Astrocyte (in vitro differentiated cells and primary cell): Measurements from ENCODE around the gene CCDC86. TPM values are rescaled to one million over a fixed set of nuclear protein-coding genes. Genes with fewer than 3 reads are reported as not detected.

Experiments
- DNase-seq: peaks from one replicate; pipeline ENCODE4 v3.0.0-alpha.2; 2010; ENCODE audit warnings: low read depth
- FAIRE-seq: peaks from 2 replicates; lab custom pipeline; 2011; peaks lifted over from hg19 to GRCh38; lab: Jason Lieb, UNC
- H2AFZ ChIP-seq: 2 replicates; pipeline ENCODE4 v1.6.0; 2012; ENCODE audit warnings: low read depth, low read length, inconsistent platforms
- H3K27ac ChIP-seq: 2 replicates; pipeline ENCODE4 v1.5.1; 2011; ENCODE audit warnings: low read depth, low read length, inconsistent platforms
- H3K27me3 ChIP-seq: 2 replicates; pipeline ENCODE4 v1.6.0; 2011; ENCODE audit warnings: low read length, inconsistent platforms; ENCODE audit not compliant: insufficient read depth
- H3K36me3 ChIP-seq: 2 replicates; pipeline ENCODE4 v1.5.1; 2011; ENCODE audit warnings: low read length, inconsistent platforms; ENCODE audit not compliant: insufficient read depth
- H3K4me1 ChIP-seq: 2 replicates; pipeline ENCODE4 v1.5.1; 2011; ENCODE audit warnings: low read length, inconsistent platforms; ENCODE audit not compliant: insufficient read depth
- H3K4me2 ChIP-seq: 2 replicates; pipeline ENCODE4 v1.6.0; 2012; ENCODE audit warnings: low read length, inconsistent platforms
- H3K4me3 ChIP-seq: 2 replicates; pipeline ENCODE4 v1.5.1; 2011; ENCODE audit warnings: low read depth, mild to moderate bottlenecking, low read length, inconsistent platforms; ENCODE audit not compliant: insufficient read depth
- H3K79me2 ChIP-seq: 2 replicates; pipeline ENCODE4 v1.6.0; 2012; ENCODE audit warnings: mild to moderate bottlenecking, low read length, inconsistent platforms; ENCODE audit not compliant: insufficient read depth
- H3K9ac ChIP-seq: 2 replicates; pipeline ENCODE4 v1.6.0; 2012; ENCODE audit warnings: mild to moderate bottlenecking, low read length, inconsistent platforms
- H3K9me3 ChIP-seq: 2 replicates; pipeline ENCODE4 v1.5.1; 2012; ENCODE audit warnings: low read depth, mild to moderate bottlenecking, low read length, inconsistent platforms; ENCODE audit not compliant: insufficient read depth
- H4K20me1 ChIP-seq: 2 replicates; pipeline ENCODE4 v1.6.0; 2012; ENCODE audit warnings: low read length, inconsistent platforms; ENCODE audit not compliant: insufficient read depth
- H3K27ac Mint-ChIP-seq: one replicate; pipeline ENCODE4 v1.8.0; 2021; ENCODE audit warnings: mild to moderate bottlenecking, mixed read lengths; ENCODE audit not compliant: unreplicated experiment
- H3K27me3 Mint-ChIP-seq: one replicate; pipeline ENCODE4 v1.8.0; 2021; ENCODE audit warnings: low read depth, mixed read lengths; ENCODE audit not compliant: unreplicated experiment
- H3K36me3 Mint-ChIP-seq: one replicate; pipeline ENCODE4 v1.8.0; 2021; ENCODE audit warnings: low read depth, mixed read lengths; ENCODE audit not compliant: unreplicated experiment
- H3K4me1 Mint-ChIP-seq: one replicate; pipeline ENCODE4 v1.8.0; 2021; ENCODE audit warnings: low read depth, mixed read lengths; ENCODE audit not compliant: unreplicated experiment
- H3K4me3 Mint-ChIP-seq: one replicate; pipeline ENCODE4 v1.8.0; 2021; ENCODE audit warnings: mild to moderate bottlenecking, moderate library complexity, mixed read lengths; ENCODE audit not compliant: unreplicated experiment
- H3K9me3 Mint-ChIP-seq: one replicate; pipeline ENCODE4 v1.8.0; 2021; ENCODE audit warnings: mild to moderate bottlenecking, mixed read lengths; ENCODE audit not compliant: unreplicated experiment
- CTCF ChIP-seq: IDR thresholded peaks from 2 replicates; pipeline ENCODE4 v1.5.1; 2011; ENCODE audit warnings: low read depth, mild to moderate bottlenecking, inconsistent platforms, low read length, moderate library complexity; ENCODE audit not compliant: insufficient read depth
- EZH2 ChIP-seq: IDR thresholded peaks from 2 replicates; pipeline ENCODE4 v1.6.1; 2012; ENCODE audit warnings: mild to moderate bottlenecking, low read length, inconsistent platforms; ENCODE audit not compliant: insufficient read depth
- total RNA-seq: library from RNA; stranded (reverse); gene quantifications from 2 replicates; pipeline ENCODE4 v1.2.1, GENCODE V29; 2021

Gene CCDC86
- total RNA-seq, 1 donor from 2014 or later, result 51.4 TPM

- Histone ChIP-seq H3K36me3 (peaks cover 57% of the 10 kb centered on the region), H3K4me3 (no peak overlapping the region), H3K79me2 (no peaks in the 10 kb centered on the region), H3K4me2 (no peak overlapping the region), H3K9me3 (no peaks in the 10 kb centered on the region), H3K27ac (no peak overlapping the region), H4K20me1 (peaks cover 41% of the 10 kb centered on the region), H3K27me3 (no peaks in the 10 kb centered on the region), H3K9ac (no peak overlapping the region), H3K4me1 (no peaks in the 10 kb centered on the region), H2AFZ (no peak overlapping the region)
- no peaks in the 10 kb centered on the region for H3K4me1 Mint-ChIP-seq
- H3K4me3 Mint-ChIP-seq, result no peak overlapping the region
- no peak for DNase-seq
- no peaks in the 10 kb centered on the region for H3K9me3 Mint-ChIP-seq
- no peak overlapping the region for H3K27ac Mint-ChIP-seq
- H3K27me3 Mint-ChIP-seq, result no peaks in the 10 kb centered on the region
- TF ChIP-seq CTCF, result no peak
- no peak for TF ChIP-seq EZH2
- H3K36me3 Mint-ChIP-seq, result peaks cover 13% of the 10 kb centered on the region
- FAIRE-seq, result no peak
Observed at GRCh38 chr11:60895687-60896086, 53.8 kb downstream of the CCDC86 start.

GRCh38 chr11:60897496-60897895 is 55.6 kb downstream of the CCDC86 start:
- peaks cover 62% of the 10 kb centered on the region for H3K36me3 ChIP-seq
- H4K20me1 ChIP-seq, result peaks cover 46% of the 10 kb centered on the region
- Mint-ChIP-seq H3K36me3 (peaks cover 14% of the 10 kb centered on the region), H3K4me3 (no peak overlapping the region), H3K27ac (no peak overlapping the region), H3K9me3 (no peaks in the 10 kb centered on the region), H3K4me1 (no peaks in the 10 kb centered on the region), H3K27me3 (no peaks in the 10 kb centered on the region)
- no peaks in the 10 kb centered on the region for H3K27me3 ChIP-seq
- FAIRE-seq, result no peak
- H3K9ac ChIP-seq, result no peak overlapping the region
- H3K9me3 ChIP-seq, result no peaks in the 10 kb centered on the region
- DNase-seq, result no peak
- no peaks in the 10 kb centered on the region for H3K4me1 ChIP-seq
- H3K27ac ChIP-seq, result no peak overlapping the region
- H3K4me3 ChIP-seq, result no peak overlapping the region
- no peak overlapping the region for H3K4me2 ChIP-seq
- H3K79me2 ChIP-seq, result no peaks in the 10 kb centered on the region
- no peak for TF ChIP-seq EZH2
- TF ChIP-seq CTCF, result no peak
- no peak overlapping the region for H2AFZ ChIP-seq

- peak; percentile 22 for DNase-seq
Observed at GRCh38 chr11:60899046-60899936, 57.4 kb downstream of the CCDC86 start.

More at GRCh38 chr11:60899046-60899936, 57.4 kb downstream of the CCDC86 start:
- no peaks in the 10 kb centered on the region for H3K4me1 ChIP-seq
- H3K79me2 ChIP-seq, result peaks cover 18% of the 10 kb centered on the region
- H3K27me3 Mint-ChIP-seq, result no peaks in the 10 kb centered on the region
- no peak overlapping the region for H3K27ac Mint-ChIP-seq
- H3K9me3 ChIP-seq, result no peaks in the 10 kb centered on the region
- no peak overlapping the region for H3K4me3 Mint-ChIP-seq
- no peaks in the 10 kb centered on the region for H3K9me3 Mint-ChIP-seq
- H3K4me2 ChIP-seq, result no peak overlapping the region
- H3K36me3 ChIP-seq, result peaks cover 60% of the 10 kb centered on the region
- TF ChIP-seq EZH2 (no peak), CTCF (peak; percentile 99)
- no peak overlapping the region for H3K4me3 ChIP-seq
- FAIRE-seq, result no peak
- peaks cover 13% of the 10 kb centered on the region for H3K36me3 Mint-ChIP-seq
- peak overlapping the region; percentile 4 for H3K27ac ChIP-seq
- H4K20me1 ChIP-seq, result peaks cover 64% of the 10 kb centered on the region
- no peak overlapping the region for H2AFZ ChIP-seq
- no peaks in the 10 kb centered on the region for H3K27me3 ChIP-seq
- H3K4me1 Mint-ChIP-seq, result peaks cover 3% of the 10 kb centered on the region
- H3K9ac ChIP-seq, result no peak overlapping the region
